Suprapubic skin (tissue), 4 donors: Measurements from ENCODE around the gene ATP5MC3. TPM values are rescaled to one million over a fixed set of nuclear protein-coding genes. Genes with fewer than 3 reads are reported as not detected.

Experiments
- DNase-seq, 2 donors: peaks; one replicate each; pipeline ENCODE4 v3.0.0-alpha.2; 2019; ENCODE audit warnings: low spot score in 2 of 2
- H3K27ac ChIP-seq: fragments of 200-600 bp; sonication (generic); one replicate; pipeline ENCODE4 v1.5.1; 2019
- H3K27me3 ChIP-seq: fragments of 200-600 bp; sonication (generic); one replicate; pipeline ENCODE4 v1.5.1; 2019
- H3K36me3 ChIP-seq: fragments of 200-600 bp; sonication (generic); one replicate; pipeline ENCODE4 v1.5.1; 2019
- H3K4me1 ChIP-seq: fragments of 200-600 bp; sonication (generic); one replicate; pipeline ENCODE4 v1.5.1; 2019
- H3K4me3 ChIP-seq: fragments of 200-600 bp; sonication (generic); one replicate; pipeline ENCODE4 v1.5.1; 2019; ENCODE audit warnings: mild to moderate bottlenecking
- H3K9me3 ChIP-seq: fragments of 200-600 bp; sonication (generic); one replicate; pipeline ENCODE4 v1.5.1; 2019
- CTCF ChIP-seq, 2 donors: fragments of 200-600 bp in 1 of 2; fragments of 450-650 bp in 1 of 2; sonication (generic) in 1 of 2; IDR thresholded peaks; one replicate each; pipeline ENCODE4 v1.5.1; 2016 to 2019; ENCODE audit warnings: antibody characterized with exemption in 2 of 2, mild to moderate bottlenecking in 1 of 2, moderate library complexity in 1 of 2
- EP300 ChIP-seq: sonication (generic); formaldehyde crosslinking; IDR thresholded peaks from one replicate; pipeline ENCODE4 v1.6.1; 2017; ENCODE audit warnings: antibody characterized with exemption
- POLR2A ChIP-seq, 2 donors: fragments of 450-650 bp; IDR thresholded peaks; one replicate each; pipeline ENCODE4 v1.6.1; 2017; ENCODE audit warnings: antibody characterized with exemption in 2 of 2, mild to moderate bottlenecking in 2 of 2, moderate library complexity in 2 of 2
- POLR2AphosphoS5 ChIP-seq, 3 donors: sonication (generic); formaldehyde crosslinking; IDR thresholded peaks; one replicate each; pipeline ENCODE4 v1.6.1; 2017; ENCODE audit warnings: antibody characterized with exemption in 3 of 3
- WGBS: methylation state at CpG from one replicate; pipeline ENCODE4 v1.1.5; 2018; 5-methylcytosine and 5-hydroxymethylcytosine counted together
- total RNA-seq, 4 donors: library from RNA; depleted of rRNA; stranded (reverse); fragments of >200 nt; gene quantifications; one replicate each; pipeline ENCODE4 v1.1.0, GENCODE V29; 2016

ATP5MC3 gene
- total RNA-seq, 4 donors from 2014 or later, result 87.9 to 150 (median 145) TPM

- H3K27ac ChIP-seq, result no peak overlapping the region
- no peak overlapping the region for H3K4me3 ChIP-seq
- no peak for DNase-seq
- H3K27me3 ChIP-seq, result no peaks in the 10 kb centered on the region
- H3K9me3 ChIP-seq, result no peaks in the 10 kb centered on the region
- peaks cover 8% of the 10 kb centered on the region for H3K36me3 ChIP-seq
- no peak for TF ChIP-seq EP300
- no peak for TF ChIP-seq POLR2A (IDR thresholded peaks at IDR 0.05)
- no peak for TF ChIP-seq POLR2AphosphoS5 (IDR thresholded peaks at IDR 0.05)
- no peak for TF ChIP-seq CTCF (IDR thresholded peaks at IDR 0.05)
- H3K4me1 ChIP-seq, result no peaks in the 10 kb centered on the region
These were observed 44.9 kb downstream of the ATP5MC3 start for GRCh38 chr2:175136334-175137215.

GRCh38 chr2:175135862-175136261 lies 45.6 kb downstream of the ATP5MC3 start:
- peaks cover 13% of the 10 kb centered on the region for H3K36me3 ChIP-seq
- H3K27ac ChIP-seq, result no peak overlapping the region
- no peak for DNase-seq
- TF ChIP-seq EP300, result no peak
- TF ChIP-seq POLR2AphosphoS5 (IDR thresholded peaks at IDR 0.05), result no peak
- no peak for TF ChIP-seq POLR2A (IDR thresholded peaks at IDR 0.05)
- no peak for TF ChIP-seq CTCF (IDR thresholded peaks at IDR 0.05)
- H3K27me3 ChIP-seq, result no peaks in the 10 kb centered on the region
- H3K4me3 ChIP-seq, result no peak overlapping the region
- WGBS, result 80% methylated on average over 2 of the region's 2 CpGs
- no peaks in the 10 kb centered on the region for H3K9me3 ChIP-seq
- H3K4me1 ChIP-seq, result no peaks in the 10 kb centered on the region

- H3K4me1 ChIP-seq, result no peaks in the 10 kb centered on the region
- no peak for DNase-seq
- no peak overlapping the region for H3K4me3 ChIP-seq
- TF ChIP-seq POLR2A (IDR thresholded peaks at IDR 0.05), result no peak
- TF ChIP-seq POLR2AphosphoS5 (IDR thresholded peaks at IDR 0.05), result no peak
- no peak for TF ChIP-seq EP300
- no peak for TF ChIP-seq CTCF (IDR thresholded peaks at IDR 0.05)
- WGBS, result 96% methylated on average over 3 of the region's 3 CpGs
- H3K27me3 ChIP-seq, result no peaks in the 10 kb centered on the region
- peaks cover 14% of the 10 kb centered on the region for H3K36me3 ChIP-seq
- no peak overlapping the region for H3K27ac ChIP-seq
- no peaks in the 10 kb centered on the region for H3K9me3 ChIP-seq
These were observed 46.3 kb downstream of the ATP5MC3 start for GRCh38 chr2:175135177-175135576.

- H3K4me3 ChIP-seq, result no peak overlapping the region
- DNase-seq, result no peak
- peaks cover 30% of the 10 kb centered on the region for H3K36me3 ChIP-seq
- no peak for TF ChIP-seq EP300
- no peaks in the 10 kb centered on the region for H3K27me3 ChIP-seq
- WGBS, result 80% methylated on average over 2 of the region's 2 CpGs
- no peaks in the 10 kb centered on the region for H3K4me1 ChIP-seq
- no peaks in the 10 kb centered on the region for H3K9me3 ChIP-seq
- H3K27ac ChIP-seq, result no peak overlapping the region
These were observed 50.3 kb downstream of the ATP5MC3 start for GRCh38 chr2:175131252-175131651.

- WGBS, result 93% methylated on average over 1 of the region's 1 CpG
- Histone ChIP-seq H3K36me3 (peaks cover 23% of the 10 kb centered on the region), H3K27me3 (no peaks in the 10 kb centered on the region), H3K27ac (no peak overlapping the region), H3K4me1 (no peaks in the 10 kb centered on the region), H3K9me3 (no peaks in the 10 kb centered on the region), H3K4me3 (no peak overlapping the region)
- DNase-seq, result no peak
- TF ChIP-seq POLR2A (IDR thresholded peaks at IDR 0.05) (no peak), CTCF (IDR thresholded peaks at IDR 0.05) (no peak), POLR2AphosphoS5 (IDR thresholded peaks at IDR 0.05) (no peak), EP300 (no peak)
These were observed 54.8 kb downstream of the ATP5MC3 start for GRCh38 chr2:175126661-175127060.

Other genes starting within 250 kb of the ATP5MC3 start
- gene CHN1, start 176.3 kb downstream of the ATP5MC3 start, total RNA-seq, result 1 to 10 TPM; 1.6 to 4.9 (median 3.6) TPM
- 10 to 100 TPM; 22.3 to 46.9 (median 27.0) TPM for gene ATF2, start 13.5 kb downstream of the ATP5MC3 start, total RNA-seq